Psoas muscle (tissue), 8 donors: Measurements from ENCODE around the gene IFRD2. TPM values are rescaled to one million over a fixed set of nuclear protein-coding genes. Genes with fewer than 3 reads are reported as not detected.

ENCODE experiments used
- ATAC-seq, 4 donors: fragments of 200-7000 bp; cut with Tn5 transposase; one replicate each; pipeline ENCODE4 v1.9.1; 2020; ENCODE audit warnings: moderate library complexity in 3 of 4, mild to moderate bottlenecking in 2 of 4
- DNase-seq, 2 donors: peaks; one replicate each; pipeline ENCODE4 v3.0.0-alpha.2; 2020
- H3K27ac ChIP-seq: fragments of 200-600 bp; one replicate; pipeline ENCODE4 v1.8.0; 2022
- H3K27me3 ChIP-seq, 3 donors: fragments of 200-600 bp in 1 of 3; one replicate each; pipeline versions ENCODE4 v1.6.1 to v1.8.0; 2013 to 2022; ENCODE audit warnings: low read length in 2 of 3, mild to moderate bottlenecking in 2 of 3, moderate library complexity in 1 of 3; ENCODE audit not compliant: insufficient read depth in 3 of 3
- H3K36me3 ChIP-seq, 2 donors: fragments of 200-600 bp in 1 of 2; one replicate each; pipeline versions ENCODE4 v1.6.1 to v1.8.0; 2013 to 2022; ENCODE audit warnings: low read depth in 1 of 2, mild to moderate bottlenecking in 1 of 2, moderate library complexity in 1 of 2; ENCODE audit not compliant: insufficient read depth in 1 of 2
- H3K4me1 ChIP-seq: fragments of 200-600 bp; one replicate; pipeline ENCODE4 v1.8.0; 2022
- H3K4me3 ChIP-seq: fragments of 200-600 bp; one replicate; pipeline ENCODE4 v1.8.0; 2022; ENCODE audit warnings: mild to moderate bottlenecking
- H3K9me3 ChIP-seq: fragments of 200-600 bp; one replicate; pipeline ENCODE4 v1.8.0; 2022
- WGBS, 3 donors: extraction: QIAGEN DNeasy Blood & Tissue Kit; methylation state at CpG; one replicate each; pipeline versions ENCODE4 v1.1.6 to v1.1.7; 2013; 5-methylcytosine and 5-hydroxymethylcytosine counted together
- intact Hi-C, 2 donors: fragments of 100-400 bp; cut with DNase I; formaldehyde crosslinking; loops; one replicate each; pipeline versions ENCODE4 v1.11.0 to v1.14.2; 2022
- polyA plus RNA-seq, 3 donors: library from polyadenylated mRNA; stranded (reverse); fragments of 200-250 nt; gene quantifications; one replicate each; pipeline ENCODE4 v1.2.3, GENCODE V29; 2013
- total RNA-seq, 4 donors: library from RNA; stranded (reverse); fragmentation: NEBNext Ultra II Directional in 2 of 4; extraction: Animal tissue kit (Norgen Biotek cat#: 25700) in 2 of 4; gene quantifications; one replicate each; pipeline versions ENCODE4 v1.2.1 to v1.2.4, GENCODE V29; 2021 to 2023
- TF ChIP-seq, protein P1 (sequence below): fragments of 200-600 bp; IDR thresholded peaks from one replicate; pipeline ENCODE4 v1.8.0; 2022; ENCODE audit warnings: antibody characterized with exemption
- donor health status: healthy with polysubstance abuse.
- donor health status: DM: no; HTN: no; CAD: no; lungs with moderate emphysema.
- donor health status: Bipolar disorder and iron deficiency.
- donor health status: healthy.
- donor health status: DM: yes; HTN: yes; CAD: no.
- donor health status: DM: no; HTN: no; CAD: no.
- donor health status: DM: no; HTN: no; CAD: no.
- donor health status: DM: yes; HTN: yes; CAD: no.

IFRD2 gene
- total and polyA plus RNA-seq, 7 donors: 77.2 to 175 (median 130) TPM

DNA sequence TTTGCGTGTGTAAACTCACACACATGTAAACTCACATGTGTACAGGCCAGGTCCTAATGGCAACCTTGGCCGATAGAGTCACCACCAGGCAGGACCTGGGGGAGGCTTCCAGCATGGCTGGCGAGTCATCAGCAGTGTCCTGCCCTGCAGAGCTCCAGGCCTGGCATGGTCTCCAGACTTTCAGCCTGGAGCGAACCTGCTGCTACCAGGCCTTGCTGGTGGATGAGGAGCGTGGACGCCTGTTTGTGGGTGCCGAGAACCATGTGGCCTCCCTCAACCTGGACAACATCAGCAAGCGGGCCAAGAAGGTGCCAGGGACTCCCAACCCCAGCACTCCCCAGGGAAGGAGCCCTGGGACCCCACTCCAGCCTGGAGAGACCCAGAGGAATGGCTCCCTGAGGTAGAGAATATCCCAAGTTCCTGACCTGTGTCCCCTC is 22.2 kb downstream of the IFRD2 start:
- no peaks in the 10 kb centered on the region for H3K9me3 ChIP-seq
- intact Hi-C loops: loop anchor here (5.0 to 10.0 kb wide), 3 partner anchors 78 to 275 kb away; partner anchors contain the start of gene GNAT1 (in 1 of the 2)
- H3K27me3 ChIP-seq: no peaks in the 10 kb centered on the region
- TF ChIP-seq, protein P1, sequence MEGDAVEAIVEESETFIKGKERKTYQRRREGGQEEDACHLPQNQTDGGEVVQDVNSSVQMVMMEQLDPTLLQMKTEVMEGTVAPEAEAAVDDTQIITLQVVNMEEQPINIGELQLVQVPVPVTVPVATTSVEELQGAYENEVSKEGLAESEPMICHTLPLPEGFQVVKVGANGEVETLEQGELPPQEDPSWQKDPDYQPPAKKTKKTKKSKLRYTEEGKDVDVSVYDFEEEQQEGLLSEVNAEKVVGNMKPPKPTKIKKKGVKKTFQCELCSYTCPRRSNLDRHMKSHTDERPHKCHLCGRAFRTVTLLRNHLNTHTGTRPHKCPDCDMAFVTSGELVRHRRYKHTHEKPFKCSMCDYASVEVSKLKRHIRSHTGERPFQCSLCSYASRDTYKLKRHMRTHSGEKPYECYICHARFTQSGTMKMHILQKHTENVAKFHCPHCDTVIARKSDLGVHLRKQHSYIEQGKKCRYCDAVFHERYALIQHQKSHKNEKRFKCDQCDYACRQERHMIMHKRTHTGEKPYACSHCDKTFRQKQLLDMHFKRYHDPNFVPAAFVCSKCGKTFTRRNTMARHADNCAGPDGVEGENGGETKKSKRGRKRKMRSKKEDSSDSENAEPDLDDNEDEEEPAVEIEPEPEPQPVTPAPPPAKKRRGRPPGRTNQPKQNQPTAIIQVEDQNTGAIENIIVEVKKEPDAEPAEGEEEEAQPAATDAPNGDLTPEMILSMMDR: no peak
- 73 to 74% (median 74%) methylated on average over 7 to 8 of the region's 8 CpGs for WGBS, 3 donors
- no peaks in the 10 kb centered on the region for H3K36me3 ChIP-seq
- H3K27ac ChIP-seq: peak overlapping the region; percentile 82
- peaks cover 53% of the 10 kb centered on the region for H3K4me1 ChIP-seq
- DNase-seq (no peak), ATAC-seq (no peak)
- no peak overlapping the region for H3K4me3 ChIP-seq

DNA sequence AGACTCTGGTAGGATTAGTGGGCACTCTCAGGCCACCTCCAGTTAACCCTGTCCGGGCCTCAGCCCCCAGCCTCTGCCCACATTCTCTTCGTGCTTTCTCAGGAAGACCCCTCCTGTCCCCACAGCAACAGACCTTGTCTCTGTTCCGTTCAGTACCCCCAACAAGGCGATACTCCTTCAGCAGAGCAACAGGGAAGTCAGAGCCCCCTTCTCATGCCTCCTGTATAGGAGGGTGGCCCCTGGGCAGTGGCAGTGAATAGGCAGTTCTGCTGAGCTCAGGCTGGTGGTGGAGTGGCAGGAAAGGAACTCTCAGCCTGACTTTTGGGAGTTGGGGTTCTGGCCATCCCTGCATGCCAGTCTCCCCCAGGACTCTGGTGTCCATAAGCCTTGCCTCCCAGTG is 22.8 kb downstream of the IFRD2 start:
- Histone ChIP-seq H3K9me3 (no peaks in the 10 kb centered on the region), H3K4me3 (peak overlapping the region; percentile 49), H3K27ac (peak overlapping the region; percentile 82), H3K36me3 (no peaks in the 10 kb centered on the region), H3K4me1 (peaks cover 54% of the 10 kb centered on the region), H3K27me3 (no peaks in the 10 kb centered on the region)
- TF ChIP-seq, protein P1: no peak
- intact Hi-C loops: loop anchor here in 1 of 2 donors (10.0 kb wide), 1 partner anchor 275 kb away; no protein-coding TSS in a partner anchor
- ATAC-seq: no peak
- no peak for DNase-seq
- WGBS, 3 donors: 46 to 53% (median 48%) methylated on average over 4 of the region's 4 CpGs

DNA sequence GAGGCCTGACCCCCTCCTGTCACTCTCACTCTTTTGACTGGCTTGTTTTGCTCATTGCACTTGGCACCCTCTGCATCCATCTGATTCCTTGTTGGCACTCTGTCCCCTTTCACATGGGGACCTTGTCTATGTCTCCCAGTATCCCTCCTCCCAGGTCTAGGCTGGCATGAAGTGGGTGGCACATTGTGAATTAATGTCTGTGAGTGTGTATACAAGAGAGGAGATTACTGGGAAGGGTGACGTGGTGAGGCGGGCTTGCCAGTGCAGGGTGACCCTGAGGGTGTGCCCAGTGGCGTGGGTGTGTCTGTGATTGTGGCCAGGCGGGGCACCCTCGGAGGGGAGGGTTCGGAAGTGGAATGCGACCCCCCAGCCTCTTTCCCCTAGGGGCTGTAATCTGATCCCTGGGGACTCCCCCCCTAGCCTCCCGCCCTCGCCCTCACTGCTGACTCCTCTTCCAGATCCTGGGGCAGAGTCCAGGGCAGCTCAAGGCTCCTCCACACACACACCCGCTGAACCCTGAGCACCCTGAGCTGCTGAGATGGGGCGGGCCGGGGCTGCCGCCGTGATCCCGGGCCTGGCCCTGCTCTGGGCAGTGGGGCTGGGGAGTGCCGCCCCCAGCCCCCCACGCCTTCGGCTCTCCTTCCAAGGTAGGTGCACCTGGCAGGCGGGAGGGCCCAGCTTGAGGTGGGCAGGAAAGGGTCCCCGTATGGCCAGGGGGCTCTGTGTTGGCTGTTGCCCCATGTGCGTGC is 23.4 kb downstream of the IFRD2 start, which contains the start of gene SEMA3B:
Gene SEMA3B, plus strand, starts transcription at position 445 of the 749 bp plus-strand sequence. Its CDS starts 94 bp downstream, at position 539.
- H3K4me3 ChIP-seq: peak within 1 kb of the TSS; percentile 72
- DNase-seq (peak; percentile 66 to 76), ATAC-seq (peak; percentile 11 to 70 (median 46))
- peaks cover 54% of the 10 kb centered on the region for H3K4me1 ChIP-seq
- TF ChIP-seq, protein P1: no peak
- H3K27me3 ChIP-seq: no peaks in the 10 kb centered on the region
- 17 to 30% (median 27%) methylated on average over 21 of the region's 21 CpGs for WGBS, 3 donors
- H3K36me3 ChIP-seq: no peaks in the 10 kb centered on the region
- H3K9me3 ChIP-seq: no peaks in the 10 kb centered on the region
- peak within 1 kb of the TSS; percentile 82 for H3K27ac ChIP-seq
- intact Hi-C loops: loop anchor here in 1 of 2 donors (10.0 kb wide), 1 partner anchor 276 kb away; no protein-coding TSS in a partner anchor

DNA sequence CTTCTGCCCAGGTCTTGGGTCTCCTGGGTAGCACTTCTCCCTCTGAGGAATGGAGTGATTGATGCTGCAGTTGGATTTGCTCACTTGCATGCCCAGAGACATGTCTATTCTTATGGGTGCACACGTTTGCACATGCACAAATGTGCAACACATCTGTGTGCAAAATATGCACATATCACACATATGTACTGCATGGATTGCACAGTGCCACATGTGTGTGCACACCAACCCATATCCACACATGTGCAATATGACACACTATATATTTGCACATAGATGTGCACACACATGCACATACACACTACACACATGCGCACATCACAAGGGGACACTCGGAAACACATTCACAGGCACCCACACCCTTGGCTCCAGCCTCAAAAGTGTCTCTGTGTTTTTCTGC is 24.0 kb downstream of the IFRD2 start:
- H3K9me3 ChIP-seq: no peaks in the 10 kb centered on the region
- peak overlapping the region; percentile 72 for H3K4me3 ChIP-seq
- intact Hi-C loops: loop anchor here in 1 of 2 donors (10.0 kb wide), 1 partner anchor 277 kb away; no protein-coding TSS in a partner anchor
- peak overlapping the region; percentile 82 for H3K27ac ChIP-seq
- H3K36me3 ChIP-seq: no peaks in the 10 kb centered on the region
- ATAC-seq (no peak), DNase-seq (no peak)
- H3K4me1 ChIP-seq: peaks cover 52% of the 10 kb centered on the region
- 23 to 34% (median 26%) methylated on average over 3 of the region's 3 CpGs for whole genome bisulfite sequencing, 3 donors
- H3K27me3 ChIP-seq: no peaks in the 10 kb centered on the region
- TF ChIP-seq, protein P1: no peak
